ENCODE results near the gene BABAM1. TPM values are rescaled to one million over a fixed set of nuclear protein-coding genes. Genes with fewer than 3 reads are reported as not detected.
"Not testable (repeated sequence)": the region's sequence is repeated elsewhere in the genome, so short reads cannot be mapped to it uniquely, and the experiment has no call there.

Gene BABAM1
- total RNA-seq, 2 donors from 2014 or later = 67.9 to 71.7 TPM

- H3K27ac ChIP-seq = peak overlapping the region; percentile 64 to 72
These were observed 3.3 kb upstream of the BABAM1 start for GRCh38 chr19:17263712-17264640.

GRCh38 chr19:17264641-17264979 is 2.6 kb upstream of the BABAM1 start, which contains the start of gene USHBP1:
USHBP1 (minus strand) TSS chr19:17264745; CDS start chr19:17264299, 446 bp downstream.
- H3K36me3 ChIP-seq = peaks cover 2% of the 10 kb centered on the region
- no peak for TF ChIP-seq CTCF (IDR thresholded peaks at IDR 0.05)
- no peaks in the 10 kb centered on the region for H3K27me3 ChIP-seq
- no peak for DNase-seq (ENCODE audit: low spot score)
- H3K4me3 ChIP-seq = peak within 1 kb of the TSS; percentile 36 to 49
- peaks cover 0 to under 1% of the 10 kb centered on the region in 2 donors for H3K9me3 ChIP-seq
- H3K27ac ChIP-seq = peak within 1 kb of the TSS; percentile 64 to 72
- peaks cover 0 to 7% of the 10 kb centered on the region in 2 donors for H3K4me1 ChIP-seq

More at GRCh38 chr19:17263712-17264640, 3.3 kb upstream of the BABAM1 start:
- Histone ChIP-seq H3K4me3 (peak overlapping the region; percentile 36 to 49), H3K27me3 (no peaks in the 10 kb centered on the region), H3K9me3 (peaks cover 0 to 7% of the 10 kb centered on the region in 2 donors), H3K36me3 (no peaks in the 10 kb centered on the region), H3K4me1 (peaks cover 0 to 7% of the 10 kb centered on the region in 2 donors)
- TF ChIP-seq CTCF (IDR thresholded peaks at IDR 0.05) = no peak
- no peak for DNase-seq (ENCODE audit: low spot score)

- Histone ChIP-seq H3K27me3 (no peaks in the 10 kb centered on the region), H3K36me3 (peaks cover 9% of the 10 kb centered on the region), H3K9me3 (no peaks in the 10 kb centered on the region), H3K4me3 (no peak overlapping the region), H3K4me1 (peaks cover 0 to 7% of the 10 kb centered on the region in 2 donors), H3K27ac (peak overlapping the region in 1 of 2 donors; percentile 52)
- no peak for TF ChIP-seq CTCF (IDR thresholded peaks at IDR 0.05)
- DNase-seq (ENCODE audit: low spot score) = no peak
These were observed 1.2 kb upstream of the BABAM1 start for GRCh38 chr19:17266026-17266425.

GRCh38 chr19:17266589-17266974 is 661 bp upstream of the BABAM1 start:
- H3K4me3 ChIP-seq = no peak overlapping the region
- peak overlapping the region in 1 of 2 donors; percentile 52 for H3K27ac ChIP-seq
- H3K4me1 ChIP-seq = peaks cover 0 to 7% of the 10 kb centered on the region in 2 donors
- TF ChIP-seq CTCF (IDR thresholded peaks at IDR 0.05) = no peak
- H3K9me3 ChIP-seq = no peaks in the 10 kb centered on the region
- no peak for DNase-seq (ENCODE audit: low spot score)
- no peaks in the 10 kb centered on the region for H3K27me3 ChIP-seq
- H3K36me3 ChIP-seq = peaks cover 13% of the 10 kb centered on the region

- H3K27me3 ChIP-seq = no peaks in the 10 kb centered on the region
- no peak overlapping the region for H3K4me3 ChIP-seq
- H3K4me1 ChIP-seq = peaks cover 0 to 7% of the 10 kb centered on the region in 2 donors
- no peak for TF ChIP-seq CTCF (IDR thresholded peaks at IDR 0.05)
- no peaks in the 10 kb centered on the region for H3K9me3 ChIP-seq
- DNase-seq (ENCODE audit: low spot score) = no peak
- peaks cover 22% of the 10 kb centered on the region for H3K36me3 ChIP-seq
- no peak overlapping the region for H3K27ac ChIP-seq
These were observed 1.5 kb downstream of the BABAM1 start for GRCh38 chr19:17268754-17269153.

GRCh38 chr19:17274892-17275291 is 7.6 kb downstream of the BABAM1 start:
- H3K4me3 ChIP-seq; H3K27ac ChIP-seq; DNase-seq (ENCODE audit: low spot score); H3K27me3 ChIP-seq; H3K9me3 ChIP-seq; H3K4me1 ChIP-seq: not testable (repeated sequence)
- H3K36me3 ChIP-seq = peaks cover 63% of the 10 kb centered on the region
